HG03108 (cell line): ENCODE results near the gene C16orf74.
A peak's percentile ranks its signal among the peaks of the same experiment; 100 is the strongest.

ENCODE experiments used
- ATAC-seq: cut with Tn5 transposase; IDR thresholded peaks from one replicate; pipeline ENCODE4 v1.9.1; 2021; ENCODE audit warnings: moderate library complexity; ENCODE audit not compliant: unreplicated experiment

Gene C16orf74

DNA sequence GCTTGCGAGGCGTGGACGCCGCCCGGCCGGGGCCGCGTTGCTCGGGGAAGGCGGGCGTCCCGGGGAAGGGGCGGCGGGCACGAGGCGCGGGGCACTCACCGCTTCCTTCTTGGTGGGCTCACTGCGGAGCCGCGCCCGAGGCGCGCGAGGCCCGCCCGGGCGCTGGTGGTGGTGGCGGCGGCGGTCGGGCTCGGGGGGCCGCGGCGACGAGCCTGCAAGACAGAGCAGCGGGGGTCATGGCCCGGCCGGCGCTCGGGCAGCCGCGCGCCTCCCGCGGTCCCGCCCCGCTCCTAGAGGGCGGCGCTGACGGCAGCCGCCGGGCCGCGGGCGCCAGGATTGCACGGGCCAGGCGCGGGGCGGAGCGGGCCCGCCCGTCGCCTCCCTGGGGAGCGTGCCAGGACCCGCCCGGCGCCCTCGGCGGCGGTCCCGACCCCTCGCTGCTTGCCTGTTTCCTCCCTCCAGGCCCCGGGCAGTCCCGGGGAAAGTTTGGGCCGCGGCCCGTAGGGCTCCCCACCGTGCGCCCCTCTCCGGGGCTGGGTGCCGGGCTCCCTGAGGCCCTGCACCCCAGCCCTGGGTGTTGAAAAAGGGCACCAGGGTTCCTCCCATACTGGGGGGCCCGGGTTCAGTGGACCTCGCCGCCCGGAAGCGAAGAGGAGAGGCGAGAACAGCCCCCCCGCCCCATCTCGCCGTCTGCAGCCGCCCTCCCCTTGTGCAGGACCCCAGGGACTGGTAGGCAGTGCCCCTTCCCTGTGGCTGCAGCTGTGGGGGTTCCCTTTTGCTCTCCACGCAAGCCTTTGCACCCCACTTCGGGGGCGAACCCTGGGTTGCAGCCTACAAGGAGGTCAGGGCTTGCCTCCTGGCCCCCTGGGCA is at the start of gene C16orf74:
C16orf74 (minus strand) TSS at position 270 of the 871 bp plus-strand sequence. CDS start 15,879 bp downstream, outside the sequence.
- ATAC-seq: no peak

- ATAC-seq: no peak
These were observed 49.4 kb upstream of the C16orf74 start for GRCh38 chr16:85800321-85800669.

GRCh38 chr16:85799497-85800320 is 48.8 kb upstream of the C16orf74 start, which contains the start of the genes COX4I1 and EMC8:
COX4I1 (plus strand) TSS chr16:85799695; CDS start chr16:85801206, 1,511 bp downstream.
EMC8 (minus strand) TSS chr16:85799544; CDS start chr16:85799295, 249 bp downstream.
- ATAC-seq: peak; percentile 83

DNA sequence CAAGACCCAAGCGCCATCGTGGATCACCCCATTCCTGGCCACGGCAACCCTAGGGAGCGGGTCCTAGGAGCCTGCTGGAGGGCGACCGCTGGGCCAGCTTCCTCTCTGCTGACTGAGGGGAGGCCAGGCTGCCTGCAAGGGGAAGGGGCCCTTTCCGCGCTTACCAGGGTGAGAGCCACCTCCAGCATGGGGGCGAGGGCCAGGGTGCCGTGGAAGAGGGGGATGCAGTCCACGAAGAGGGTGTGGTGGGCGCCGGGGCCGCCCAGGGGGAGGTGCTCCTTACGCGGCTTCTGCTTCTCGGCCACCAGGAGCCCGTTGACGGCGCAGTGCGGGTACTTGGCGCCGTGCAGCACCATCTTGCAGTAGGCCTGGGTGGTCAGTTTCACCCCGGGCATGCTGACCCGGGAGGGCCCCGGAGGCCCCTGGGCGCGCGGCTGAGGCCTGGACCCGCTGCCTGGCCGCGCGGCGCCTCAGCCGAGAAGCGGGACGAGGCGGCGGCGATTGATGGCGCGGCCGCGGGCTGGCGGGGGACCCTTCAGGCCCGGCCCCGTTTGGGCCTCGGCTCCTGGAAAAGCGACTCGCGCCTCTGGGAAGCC is 48.1 kb upstream of the C16orf74 start:
- peak; percentile 14 for ATAC-seq

DNA sequence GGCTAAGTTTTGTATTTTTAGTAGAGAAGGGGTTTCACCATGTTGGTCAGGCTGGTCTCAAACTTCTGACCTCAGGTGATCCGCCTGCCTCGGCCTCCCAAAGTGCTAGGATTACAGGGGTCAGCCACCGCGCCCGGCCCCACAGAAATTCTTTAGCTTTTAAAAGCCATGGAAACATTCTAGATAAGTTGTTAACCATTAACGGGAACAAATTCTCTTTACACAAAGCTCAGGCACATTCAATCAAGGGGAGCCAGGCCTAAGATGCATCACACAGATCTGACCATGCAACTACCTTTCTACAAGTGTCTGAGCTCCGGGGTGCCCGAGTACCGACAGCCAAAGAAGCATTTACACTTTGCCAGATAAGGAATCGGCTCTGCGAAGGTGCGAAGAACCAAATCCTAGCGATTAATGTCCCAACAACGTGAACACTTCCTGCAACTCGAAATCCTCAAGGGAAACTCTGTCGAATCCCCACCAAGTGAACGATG is 47.4 kb upstream of the C16orf74 start:
- no peak for ATAC-seq

- no peak for ATAC-seq
These were observed 45.7 kb upstream of the C16orf74 start for GRCh38 chr16:85796599-85796998.

- no peak for ATAC-seq
These were observed 45.3 kb upstream of the C16orf74 start for GRCh38 chr16:85796152-85796551.

GRCh38 chr16:85794696-85795095 is 43.8 kb upstream of the C16orf74 start:
- ATAC-seq: no peak

- no peak for ATAC-seq
These were observed 42.9 kb upstream of the C16orf74 start for GRCh38 chr16:85793662-85794298.

GRCh38 chr16:85789773-85790172 is 38.9 kb upstream of the C16orf74 start:
- ATAC-seq: no peak

GRCh38 chr16:85788819-85789218 is 37.9 kb upstream of the C16orf74 start:
- ATAC-seq: no peak

DNA sequence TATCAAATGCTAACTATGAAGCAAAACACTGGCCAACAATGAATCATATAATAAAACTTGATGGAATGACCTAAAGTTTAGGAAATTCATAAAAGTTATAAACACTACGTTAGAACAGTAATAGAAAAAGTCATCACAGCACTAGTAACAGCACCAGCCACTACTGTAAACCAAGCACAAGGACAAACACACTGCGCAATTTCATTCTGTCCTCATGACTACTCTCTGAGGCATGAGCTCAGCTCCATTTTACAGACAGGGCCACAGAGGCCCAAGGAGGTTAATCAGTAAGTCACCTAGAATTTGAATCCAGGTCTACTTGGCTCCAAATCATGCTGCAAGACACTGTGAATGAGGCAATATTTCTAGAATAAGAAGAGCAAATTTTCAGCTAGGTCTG is 35.0 kb upstream of the C16orf74 start:
- no peak for ATAC-seq

DNA sequence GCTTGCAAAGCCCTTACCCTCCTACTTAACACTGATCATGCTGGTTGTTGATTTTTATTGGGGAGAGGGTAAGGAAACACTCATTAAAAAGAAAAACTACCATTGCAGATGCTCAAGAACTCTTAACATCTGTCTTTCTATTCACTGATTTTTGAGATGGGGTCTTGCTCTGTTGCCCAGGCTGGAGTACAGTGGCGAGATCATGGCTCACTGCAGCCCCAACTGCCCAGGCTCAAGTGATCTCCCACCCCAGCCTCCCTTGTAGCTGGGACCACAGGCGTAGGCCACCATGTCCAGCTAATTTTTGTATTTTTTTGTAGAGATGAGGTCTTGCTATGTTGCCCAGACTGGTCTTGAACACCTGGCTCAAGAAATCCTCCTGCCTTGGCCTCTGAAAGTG is 33.9 kb upstream of the C16orf74 start:
- no peak for ATAC-seq

GRCh38 chr16:85783441-85783840 is 32.5 kb upstream of the C16orf74 start:
- ATAC-seq: no peak

GRCh38 chr16:85782451-85782850 is 31.6 kb upstream of the C16orf74 start:
- ATAC-seq: no peak

DNA sequence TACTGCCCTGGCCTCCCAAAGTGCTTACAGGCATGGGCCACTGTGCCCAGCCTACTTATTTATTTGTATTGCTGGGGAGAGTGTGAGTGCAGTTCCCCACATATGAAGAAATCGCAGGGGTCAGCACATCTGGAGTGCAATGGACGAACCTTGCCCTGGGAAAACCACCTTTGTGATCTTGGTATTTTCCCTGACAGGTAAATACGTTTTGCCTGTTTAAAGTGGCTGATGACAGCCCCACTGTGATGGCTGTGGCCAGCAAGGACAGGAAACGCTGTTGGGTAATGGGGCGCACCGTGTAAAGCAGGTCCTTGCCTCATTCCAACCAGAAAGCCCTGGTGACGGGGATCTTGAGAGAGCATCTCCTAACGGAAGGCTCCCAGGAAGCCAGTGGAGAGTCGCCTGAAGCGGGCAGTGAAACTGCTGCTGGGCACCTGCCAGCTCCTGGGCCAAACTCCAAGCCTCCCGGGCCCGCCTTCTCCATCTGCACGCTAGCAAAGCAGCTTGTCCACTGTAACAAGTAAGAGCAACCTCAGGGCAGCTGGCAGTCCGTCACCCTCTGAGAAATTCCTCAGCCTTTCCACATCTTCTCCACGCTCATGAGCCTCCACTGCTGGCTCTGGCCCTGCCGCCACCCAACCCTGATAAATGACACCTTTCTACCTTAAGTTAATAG is 30.9 kb upstream of the C16orf74 start:
- ATAC-seq: no peak

GRCh38 chr16:85781156-85781555 is 30.3 kb upstream of the C16orf74 start:
- ATAC-seq: no peak

DNA sequence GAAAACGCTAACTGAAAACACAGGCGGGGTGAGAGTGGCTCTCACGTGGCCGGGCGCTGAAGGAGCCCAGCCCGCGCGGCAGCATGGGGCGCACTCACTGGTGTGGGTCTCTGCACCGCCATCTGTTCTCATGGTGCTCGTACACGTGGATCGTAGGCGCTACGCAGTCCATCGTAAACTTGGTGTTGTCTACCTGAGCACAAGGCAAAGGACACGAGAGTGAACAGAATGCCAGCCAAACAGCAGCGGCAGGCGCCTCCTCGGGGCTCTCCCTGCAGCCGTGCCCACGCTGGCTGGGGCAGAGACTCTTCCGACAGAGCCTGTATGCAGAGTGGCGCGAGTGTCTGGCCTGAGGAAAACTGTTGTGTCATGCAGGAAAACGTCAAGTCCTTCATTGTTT is 29.4 kb upstream of the C16orf74 start:
- ATAC-seq: no peak

DNA sequence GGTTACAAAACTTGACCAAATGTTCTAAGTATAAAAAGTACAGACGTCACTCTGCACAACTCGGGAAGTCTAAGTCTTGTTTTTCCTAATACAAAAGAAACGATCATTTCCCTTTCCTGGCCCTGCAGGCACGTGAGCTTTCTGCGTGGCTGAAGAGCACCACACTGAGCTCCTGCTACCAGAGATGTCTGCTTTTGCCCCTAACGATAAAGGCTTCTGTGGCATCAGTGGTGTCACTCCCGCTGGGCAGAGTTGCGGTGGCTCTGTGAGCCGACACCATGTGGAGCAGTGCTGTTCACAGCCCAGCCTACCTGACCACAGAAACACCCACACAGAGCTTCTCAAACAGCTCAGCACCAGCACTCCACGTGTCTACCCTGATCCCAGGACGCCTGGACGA is 28.0 kb upstream of the C16orf74 start:
- ATAC-seq: no peak
